Measurements from ENCODE around the gene NEK2.
"Not testable (repeated sequence)": the region's sequence is repeated elsewhere in the genome, so short reads cannot be mapped to it uniquely, and the experiment has no call there.

Gene NEK2

DNA sequence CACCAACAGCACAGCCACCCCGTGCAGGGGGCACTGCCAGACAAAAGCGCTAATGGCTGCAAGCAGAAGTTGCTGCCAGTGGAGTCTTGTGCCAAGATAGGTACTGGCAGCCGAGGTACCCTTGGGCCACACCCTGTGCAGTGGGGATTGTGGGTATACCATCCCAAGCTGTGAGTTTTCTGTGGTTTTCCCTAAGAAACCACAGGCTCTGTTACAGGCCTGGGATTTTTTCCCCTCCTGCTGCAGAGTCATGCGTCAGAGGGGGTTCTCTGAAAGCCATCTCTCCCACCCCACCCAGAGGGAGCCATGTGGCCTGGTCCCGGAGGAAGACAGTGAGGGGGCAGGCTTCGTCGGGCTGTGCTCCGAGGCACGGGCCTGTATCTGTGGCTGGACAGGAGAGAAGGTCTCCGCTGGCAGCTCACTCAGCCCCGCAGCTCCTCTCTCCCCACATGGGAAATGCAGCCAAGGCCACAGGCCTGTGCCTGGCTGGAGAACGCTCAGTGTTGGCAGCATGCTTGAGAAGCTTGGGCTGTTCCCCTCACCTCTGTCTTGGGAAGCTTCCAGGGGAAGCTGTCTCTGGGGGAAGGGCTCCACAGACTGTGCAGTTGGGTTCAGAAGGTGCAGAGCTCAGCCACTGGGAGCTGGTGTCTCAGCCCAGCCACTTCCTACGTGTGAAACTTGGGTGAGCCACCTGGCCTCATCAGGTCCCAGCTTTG lies 42.5 kb downstream of the NEK2 start:
- no peak for DNase-seq (ENCODE audit: low read depth in 2 of 2)

DNA sequence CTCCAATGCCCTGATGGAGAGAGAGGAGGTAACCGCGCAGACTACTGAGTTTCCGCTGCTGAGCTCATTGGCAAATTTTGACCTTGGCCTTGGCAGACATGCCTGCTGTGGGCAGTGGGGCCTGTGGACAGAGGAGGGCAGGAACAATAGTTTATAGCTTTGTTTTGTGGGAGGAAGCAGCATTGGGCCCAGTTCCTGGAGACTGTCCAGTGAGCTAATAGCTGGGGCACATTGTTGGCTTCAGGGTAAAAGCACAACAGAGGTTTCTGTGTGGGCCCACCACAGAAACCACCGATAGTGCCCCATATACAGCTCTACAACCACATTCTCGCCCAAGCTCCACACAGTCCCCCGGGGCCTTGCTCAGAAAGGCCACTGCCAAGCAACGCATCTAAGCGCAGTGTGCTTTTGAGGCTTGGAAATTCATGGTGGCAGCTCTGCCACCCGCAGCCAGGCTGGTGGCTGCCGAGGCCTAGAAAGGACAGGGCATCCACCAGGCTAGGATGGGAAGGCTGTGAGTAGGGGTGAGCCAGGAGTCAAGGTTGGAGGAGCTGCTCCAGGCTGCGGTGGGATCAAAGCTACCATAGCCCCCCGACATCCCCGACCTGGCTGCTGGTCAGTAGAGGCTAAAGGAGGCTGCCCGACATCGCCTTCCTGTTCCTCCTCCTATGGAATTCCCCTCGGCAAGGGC lies 43.2 kb downstream of the NEK2 start:
- no peak for DNase-seq (ENCODE audit: low read depth in 2 of 2)

DNA sequence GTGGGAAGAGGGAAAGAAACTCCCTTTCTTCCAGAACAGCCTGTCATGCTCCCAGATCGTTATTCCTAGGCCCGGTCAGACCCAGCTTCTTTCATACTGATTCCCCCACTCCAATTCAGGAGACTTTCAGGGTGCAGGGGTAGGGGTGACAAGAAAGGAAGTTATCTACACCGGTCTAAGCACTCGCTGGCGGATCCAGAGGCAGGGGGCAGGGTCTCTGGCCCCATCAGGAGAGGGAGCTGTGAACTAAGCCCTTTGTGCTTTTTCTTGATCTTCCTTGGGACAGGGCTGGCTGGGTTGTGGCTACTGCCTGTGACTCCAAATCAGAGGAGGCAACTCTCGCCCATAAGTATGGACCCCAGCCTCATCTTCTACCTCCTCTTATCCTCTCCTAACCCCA lies 44.3 kb downstream of the NEK2 start:
- DNase-seq (ENCODE audit: low read depth in 2 of 2) = no peak

DNA sequence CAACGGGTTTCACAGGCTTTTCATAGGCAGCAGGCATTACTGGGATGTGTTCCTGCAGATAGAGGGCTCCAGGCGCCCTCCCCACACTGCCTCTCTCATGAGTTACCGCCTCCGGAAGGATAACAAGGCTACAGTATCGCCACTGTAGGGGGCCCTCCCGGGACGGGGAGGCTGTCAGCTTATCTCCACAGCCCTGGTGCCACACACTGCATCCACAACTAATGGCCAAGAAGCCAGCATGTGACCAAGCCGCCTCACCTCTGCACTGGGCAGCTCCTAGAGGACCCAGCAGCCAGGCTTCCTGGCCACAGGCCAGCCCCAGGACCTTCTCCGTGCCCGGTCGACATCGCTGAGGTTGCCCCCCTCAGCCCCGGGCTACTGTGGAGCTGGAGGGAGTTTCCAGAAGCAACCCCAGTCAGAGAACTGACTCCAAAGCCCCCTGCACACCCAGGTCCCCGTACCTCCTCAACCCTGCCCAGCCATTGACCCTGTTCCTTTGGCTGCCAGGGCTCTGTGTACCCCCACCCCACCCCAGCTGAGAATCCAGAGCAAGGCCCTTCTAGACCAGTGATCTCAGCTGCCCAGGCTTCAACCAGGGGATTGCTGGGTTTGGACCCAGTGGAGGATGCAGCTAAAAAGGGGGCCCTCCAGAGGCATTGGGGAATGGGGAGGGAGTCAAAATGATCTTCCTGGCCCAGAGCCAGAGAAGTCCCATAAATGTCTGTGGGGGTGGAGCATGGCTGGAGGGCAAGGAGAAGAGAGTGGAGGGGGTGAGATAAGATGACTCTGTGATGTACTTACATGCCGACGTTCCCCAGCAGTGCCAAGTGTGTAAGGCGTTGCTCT lies 45.0 kb downstream of the NEK2 start:
- no peak for DNase-seq (ENCODE audit: low read depth in 2 of 2)

DNA sequence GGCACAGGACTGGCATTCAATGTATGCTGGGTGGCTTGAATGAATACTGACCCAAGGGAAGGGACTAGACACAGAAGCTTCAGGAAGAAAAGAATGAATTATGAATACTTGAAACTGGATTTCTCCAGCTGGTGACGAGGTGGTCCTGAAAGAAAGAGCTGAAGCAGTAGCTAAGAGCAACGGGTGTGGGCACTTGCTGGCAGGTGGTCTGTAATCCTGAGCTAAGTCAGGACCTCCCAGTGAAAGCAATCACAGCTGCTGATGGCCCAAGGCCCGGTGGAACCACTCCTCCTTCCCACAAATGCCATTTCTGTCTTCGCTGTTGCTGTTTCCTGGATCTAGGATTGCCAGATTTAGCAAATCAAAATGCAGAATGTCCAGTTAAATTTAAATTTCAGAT lies 47.0 kb downstream of the NEK2 start:
- DNase-seq (ENCODE audit: low read depth in 2 of 2) = no peak

DNA sequence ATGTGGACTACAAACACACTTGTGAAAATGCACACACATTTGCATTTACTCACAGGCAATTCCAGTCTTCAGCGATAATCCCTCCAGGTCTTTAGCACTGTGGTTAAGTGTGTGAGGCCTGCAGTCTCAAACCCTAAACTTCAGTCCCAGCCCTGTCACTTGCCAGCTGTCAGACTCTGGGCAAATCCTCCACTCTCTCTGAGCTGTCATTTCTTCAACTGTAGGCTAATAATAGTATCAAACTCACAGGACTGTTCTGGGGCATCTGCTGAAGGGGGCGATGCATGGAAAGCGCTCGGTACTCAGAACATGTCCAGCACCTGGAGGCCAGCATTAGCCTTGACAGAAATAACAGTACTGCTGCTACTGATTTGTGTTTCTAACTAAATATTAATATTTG lies 48.2 kb downstream of the NEK2 start:
- no peak for DNase-seq (ENCODE audit: low read depth in 2 of 2)

DNA sequence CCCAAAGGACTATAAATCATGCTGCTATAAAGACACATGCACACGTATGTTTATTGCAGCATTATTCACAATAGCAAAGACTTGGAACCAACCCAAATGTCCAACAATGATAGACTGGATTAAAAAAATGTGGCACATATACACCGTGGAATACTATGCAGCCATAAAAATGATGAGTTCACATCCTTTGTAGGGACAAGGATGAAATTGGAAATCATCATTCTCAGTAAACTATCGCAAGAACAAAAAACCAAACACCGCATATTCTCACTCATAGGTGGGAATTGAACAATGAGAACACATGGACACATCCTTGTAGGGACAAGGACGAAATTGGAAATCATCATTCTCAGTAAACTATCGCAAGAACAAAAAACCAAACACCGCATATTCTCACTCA lies 49.6 kb downstream of the NEK2 start:
- not testable (repeated sequence) for DNase-seq (ENCODE audit: low read depth in 2 of 2)

DNA sequence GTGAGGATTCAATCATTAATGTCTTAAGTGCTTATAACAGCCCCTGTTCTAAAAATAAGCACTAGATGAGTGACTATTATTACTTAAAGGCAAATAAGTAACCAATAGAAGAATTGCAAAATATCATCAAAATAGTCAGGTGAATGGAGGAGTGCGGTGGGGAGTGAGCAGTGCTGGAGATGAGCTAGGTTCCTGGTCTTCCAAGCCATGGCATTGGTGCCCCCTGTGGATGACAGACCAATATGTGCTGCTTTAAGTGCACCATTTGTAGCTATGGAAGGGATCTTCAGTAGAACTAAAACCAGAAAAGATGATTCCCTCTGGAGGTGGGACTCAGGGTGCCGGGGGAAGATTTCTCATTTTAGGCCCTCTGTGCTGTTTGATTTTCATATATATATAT lies 50.4 kb downstream of the NEK2 start:
- DNase-seq (ENCODE audit: low read depth in 2 of 2) = no peak

DNA sequence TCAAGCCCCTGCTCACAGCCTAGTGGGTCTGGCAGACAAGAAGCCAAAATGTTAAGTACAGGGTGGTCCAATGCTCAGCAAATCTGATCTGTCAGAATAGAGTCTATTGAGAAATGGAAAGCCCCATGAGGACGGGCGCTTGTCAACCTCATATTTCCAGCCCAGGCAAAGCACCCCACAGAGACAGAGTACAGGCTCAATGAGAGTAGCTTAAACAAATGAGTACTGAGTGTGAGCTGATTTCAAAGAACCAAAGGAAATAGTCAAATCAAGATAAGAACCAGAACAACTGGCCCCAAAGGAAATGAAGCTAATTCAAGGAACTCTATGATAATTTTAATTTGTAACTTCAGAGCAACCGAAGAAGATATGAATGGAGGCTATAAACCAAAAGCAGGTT lies 51.9 kb downstream of the NEK2 start:
- no peak for DNase-seq (ENCODE audit: low read depth in 2 of 2)

DNA sequence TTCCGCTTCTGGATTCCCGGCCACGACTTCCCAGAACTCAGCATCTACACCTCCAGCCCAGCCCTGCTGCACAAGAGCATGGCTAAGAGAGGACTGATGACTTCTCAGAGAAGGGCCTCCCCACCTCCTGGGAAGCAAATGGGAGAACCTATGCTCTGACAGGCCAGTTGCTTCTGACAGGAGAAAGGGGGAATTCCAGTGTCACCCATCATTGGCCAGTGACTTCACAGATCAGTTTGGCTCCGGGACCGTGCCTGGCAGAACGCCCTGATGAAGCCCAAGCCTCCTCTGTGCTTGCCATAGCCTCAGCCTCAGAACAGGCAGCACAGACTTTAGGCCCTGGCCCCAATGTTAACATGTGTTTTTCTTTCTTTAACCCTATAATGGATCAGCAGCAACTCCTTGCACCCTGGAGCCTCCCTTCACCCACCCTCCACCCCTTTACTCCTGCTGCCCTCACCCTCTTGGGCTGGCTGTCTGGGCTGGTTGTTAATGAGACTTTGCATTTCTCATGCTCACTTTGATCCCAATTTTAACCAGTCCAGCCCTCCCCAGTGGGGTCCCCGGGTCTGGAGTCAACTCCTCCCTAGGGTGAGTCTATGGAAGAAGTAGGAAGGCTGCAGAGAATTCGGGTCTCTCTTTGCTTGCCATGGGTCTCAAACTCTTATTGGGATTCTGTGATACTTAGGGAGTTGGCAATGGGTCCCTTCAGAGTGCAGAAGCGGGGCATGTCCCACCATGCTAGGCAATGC lies 53.8 kb downstream of the NEK2 start:
- no peak for DNase-seq (ENCODE audit: low read depth in 2 of 2)

DNA sequence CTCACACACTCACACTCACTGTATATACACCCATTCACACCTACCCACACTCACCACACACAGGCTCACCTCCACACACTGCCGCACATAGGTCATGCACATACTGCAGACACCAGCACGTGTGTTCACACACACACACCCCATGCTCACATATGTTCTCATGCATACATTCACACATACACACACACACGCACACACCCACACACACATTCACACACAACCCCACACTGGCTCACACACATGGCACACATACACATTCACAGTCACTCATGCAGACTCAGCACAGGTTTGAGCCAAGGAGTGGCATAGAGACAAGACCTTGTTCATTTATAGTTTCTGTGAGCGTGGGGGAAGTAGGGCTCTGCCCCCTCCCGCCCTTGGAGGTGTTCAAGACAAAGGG lies 55.3 kb downstream of the NEK2 start:
- no peak for DNase-seq (ENCODE audit: low read depth in 2 of 2)

DNA sequence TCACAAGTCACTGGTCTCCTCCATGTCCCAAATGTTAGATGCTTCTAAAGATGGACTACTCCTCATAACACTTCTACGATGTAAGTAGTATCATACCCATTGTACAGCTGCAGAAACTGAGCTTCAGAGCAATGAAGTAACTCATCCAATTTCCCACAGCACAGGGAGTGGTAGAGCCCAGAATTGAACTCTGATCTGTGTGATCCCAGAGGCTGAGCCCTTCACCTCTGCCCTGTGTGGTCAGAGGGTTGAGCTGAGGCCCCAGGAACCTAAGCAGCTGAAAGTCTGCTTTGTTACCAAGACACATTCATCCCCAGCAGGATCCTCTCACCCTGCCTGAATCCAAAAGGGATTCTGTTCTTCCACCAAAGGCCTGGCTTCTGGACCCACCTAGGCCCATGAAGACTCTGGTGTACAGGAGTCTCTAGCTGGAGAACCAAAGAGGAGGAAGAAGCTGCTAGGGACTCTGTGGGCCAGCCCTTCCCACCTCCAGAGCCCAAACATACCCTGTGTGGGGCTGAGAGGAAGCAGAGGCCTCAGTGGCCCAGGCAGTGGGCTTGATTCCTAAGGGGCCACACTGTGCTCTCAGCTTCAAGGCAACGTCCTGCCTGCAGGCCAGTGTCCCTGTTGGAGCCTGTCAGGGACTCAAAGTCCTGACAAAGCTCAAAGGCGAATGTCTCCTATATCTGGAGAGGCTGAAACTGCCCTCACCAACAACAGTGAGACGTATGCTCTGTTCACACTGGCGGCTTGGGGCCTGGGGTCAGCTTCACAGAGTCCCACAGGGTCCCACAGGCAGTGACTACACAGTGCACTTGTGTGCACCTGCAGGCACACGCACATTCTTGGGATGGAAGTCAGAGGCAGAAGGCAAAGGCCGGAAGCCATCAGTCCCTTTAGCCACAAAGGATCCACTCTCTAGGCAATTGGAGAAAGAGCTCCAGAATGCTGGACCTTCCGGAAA lies 56.1 kb downstream of the NEK2 start:
- DNase-seq (ENCODE audit: low read depth in 2 of 2) = no peak

DNA sequence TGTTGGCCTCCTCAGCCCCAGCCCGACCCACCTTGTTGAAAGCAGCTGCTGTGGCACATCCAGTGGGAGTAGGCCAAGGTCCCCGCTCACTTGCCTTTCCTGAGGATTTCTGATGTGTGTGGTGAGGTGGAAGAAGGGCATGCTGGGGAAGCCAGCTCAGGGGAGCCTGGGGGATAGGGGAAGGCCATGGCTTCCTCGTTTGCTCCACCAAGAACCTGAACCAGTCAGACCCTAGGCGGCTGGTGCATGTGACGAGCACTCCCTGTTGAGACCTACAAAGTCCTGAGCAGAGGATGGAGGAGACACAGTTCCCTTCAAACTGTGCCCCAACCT lies 58.5 kb downstream of the NEK2 start:
- DNase-seq (ENCODE audit: low read depth in 2 of 2) = no peak

DNA sequence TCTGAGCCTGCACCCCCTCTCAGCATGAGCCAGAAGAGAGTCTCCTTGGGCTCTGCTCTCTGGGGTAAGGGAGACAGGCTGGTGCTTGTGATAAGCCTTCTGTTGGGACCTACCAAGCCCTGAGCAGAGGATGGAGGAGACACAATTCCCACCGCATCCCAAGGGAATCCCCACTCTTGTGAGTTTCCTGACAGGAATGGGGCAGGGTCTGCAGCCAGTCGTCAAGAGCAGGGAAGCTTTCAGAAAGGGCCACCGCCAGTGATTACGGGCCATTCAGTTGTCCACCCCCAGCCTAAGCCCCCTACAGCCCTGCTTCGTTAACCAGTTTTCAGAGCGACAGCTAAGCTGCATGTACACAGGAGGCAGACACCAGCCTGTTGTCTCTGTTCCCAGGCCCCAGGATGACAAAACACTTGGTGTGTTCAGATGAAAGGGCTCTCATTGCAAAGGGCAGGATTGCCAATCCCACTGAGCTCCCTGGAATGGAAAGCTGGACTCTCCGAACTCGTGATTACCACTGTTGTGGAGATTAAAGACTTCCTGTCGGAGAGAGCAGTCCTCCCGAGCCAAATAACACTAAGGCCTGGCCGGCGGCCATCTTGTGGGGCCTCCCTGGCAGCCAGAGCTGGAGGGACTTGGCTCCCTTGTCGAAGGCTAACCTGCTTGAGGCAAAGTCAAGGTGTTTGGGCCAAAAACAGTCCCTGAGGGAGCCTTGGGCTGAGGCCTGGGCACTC lies 59.0 kb downstream of the NEK2 start:
- no peak for DNase-seq (ENCODE audit: low read depth in 2 of 2)

DNA sequence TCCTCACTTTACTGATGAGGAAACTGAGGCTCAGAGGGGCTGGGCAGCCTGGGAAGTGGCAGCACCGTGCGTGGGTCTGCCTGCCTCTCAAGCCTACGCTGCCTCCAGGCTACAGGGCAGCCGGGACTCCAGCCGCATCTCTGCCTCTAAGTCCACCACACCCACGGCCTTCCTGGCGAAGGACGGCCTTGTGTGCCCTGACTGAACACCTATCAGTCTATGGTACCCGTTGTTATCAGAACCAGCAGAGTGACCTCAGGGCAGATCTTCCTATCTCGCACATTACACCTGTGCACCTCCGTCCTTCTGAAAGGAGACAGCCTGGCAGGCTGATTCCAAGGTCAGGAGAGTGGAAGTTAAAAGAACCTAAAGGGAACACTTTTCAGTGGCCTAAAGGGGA lies 60.8 kb downstream of the NEK2 start:
- no peak for DNase-seq (ENCODE audit: low read depth in 2 of 2)

DNA sequence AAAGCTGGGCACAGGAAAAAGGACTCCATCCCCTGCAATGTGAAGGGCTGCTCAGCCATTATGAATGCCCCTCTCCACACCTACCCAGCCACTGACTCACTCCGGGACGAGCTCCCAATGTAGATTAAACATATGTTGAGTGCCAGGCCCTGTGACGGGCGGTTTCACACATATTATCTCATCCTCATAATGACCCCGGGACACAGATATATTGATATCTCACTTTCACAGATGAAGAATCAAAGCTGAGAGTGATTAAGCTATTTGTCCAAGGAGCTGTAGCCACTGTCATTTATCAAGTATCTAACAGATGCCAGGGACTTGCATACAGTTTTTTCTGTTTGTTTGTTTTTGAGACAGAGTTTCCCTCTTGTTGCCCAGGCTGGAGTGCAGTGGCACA lies 61.5 kb downstream of the NEK2 start:
- no peak for DNase-seq (ENCODE audit: low read depth in 2 of 2)

DNA sequence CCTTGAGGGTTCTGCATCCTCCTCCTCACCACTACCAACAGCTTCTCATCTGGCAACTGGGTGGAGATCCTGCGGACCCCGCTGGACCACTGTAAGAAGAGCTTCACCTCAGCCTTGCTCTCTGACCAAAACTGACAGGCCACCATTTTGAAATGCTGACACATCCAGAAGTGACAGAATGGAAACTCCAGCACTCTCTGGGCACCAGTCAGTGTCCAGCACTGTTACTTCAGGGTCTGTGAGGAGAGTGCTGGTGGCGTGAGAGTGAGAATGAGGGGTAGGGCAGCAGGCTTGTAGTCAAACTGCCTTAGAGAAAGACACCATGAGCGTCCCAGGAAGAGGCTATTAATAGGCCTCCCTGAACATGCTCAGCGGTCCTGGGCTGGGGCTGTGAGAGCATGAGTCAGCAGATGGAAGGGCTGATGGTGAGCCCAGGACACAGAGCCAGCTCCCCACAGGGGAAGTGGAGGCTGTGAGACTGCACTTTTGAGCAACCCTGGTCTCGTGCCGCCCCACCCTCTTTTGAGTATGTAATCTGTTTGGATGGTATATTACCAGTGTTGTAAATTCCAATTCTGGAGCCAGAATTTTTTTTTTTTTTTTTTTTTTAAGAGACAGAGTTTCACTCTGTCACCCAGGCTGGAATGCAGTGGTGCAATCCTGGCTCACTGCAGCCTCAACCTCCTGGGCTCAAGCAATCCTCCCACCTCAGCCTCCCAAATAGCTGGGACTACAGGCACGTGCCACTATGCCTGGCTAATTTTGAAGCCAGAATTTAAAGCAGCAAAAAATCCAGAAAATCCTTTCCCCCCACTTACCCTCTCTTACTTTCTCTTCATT lies 62.1 kb downstream of the NEK2 start:
- DNase-seq (ENCODE audit: low read depth in 2 of 2) = no peak

DNA sequence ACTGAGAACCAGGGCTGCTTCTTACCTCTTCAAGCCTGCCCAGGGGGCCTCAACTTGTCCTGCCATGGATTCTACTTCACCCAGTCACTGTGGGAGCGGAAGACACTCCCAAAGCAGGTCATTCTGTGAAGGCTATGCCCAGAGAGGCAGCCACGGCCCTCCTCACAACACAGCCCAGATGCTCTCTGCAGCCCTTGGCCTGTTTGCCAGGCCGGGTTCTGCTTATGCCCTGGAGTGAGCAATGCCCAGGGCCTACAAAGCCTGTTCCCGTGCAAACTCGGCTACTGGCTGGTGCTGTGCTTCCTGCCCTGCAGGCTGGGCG lies 62.7 kb downstream of the NEK2 start:
- no peak for DNase-seq (ENCODE audit: low read depth in 2 of 2)

Measured in activated CD4-positive, alpha-beta T cell treated with anti-CD3 and anti-CD28 coated beads for 24 hours (primary cell).